HCT116 (cell line): ENCODE measurements around the gene GTPBP1. TPM values are rescaled to one million over a fixed set of nuclear protein-coding genes. Genes with fewer than 3 reads are reported as not detected.

Source experiments
- ATAC-seq: fragments of 200-7000 bp; cut with Tn5 transposase; 2 replicates; pipeline ENCODE4 v1.9.1; 2020; ENCODE audit warnings: mild to moderate bottlenecking, moderate library complexity
- BruUV-seq: library from RNA; stranded (reverse); fragments of 400-500 nt; replicated peaks from 2 replicates; lab custom pipeline; 2021; lab: Mats Ljungman, UMichigan
- CTCF ChIA-PET: fragments of 300-600 bp; sonication (Branson Sonifier 250); formaldehyde crosslinking; loops from one replicate; lab custom pipeline; 2021; ENCODE audit warnings: antibody characterized with exemption; lab: Charles Lee
- POLR2A ChIA-PET: fragments of 300-600, 350-600 bp; sonication (Branson Sonifier 250); formaldehyde crosslinking; loops from one replicate; lab custom pipeline; 2021; ENCODE audit warnings: antibody characterized with exemption; lab: Charles Lee
- RAD21 ChIA-PET, 2 experiments: fragments of 300-600 bp; sonication (Branson Sonifier 250); formaldehyde crosslinking; loops; one replicate each; lab custom pipeline; 2023; ENCODE audit warnings: low total read pairs in 2 of 2; ENCODE audit not compliant: uncharacterized antibody in 2 of 2, unreplicated experiment in 2 of 2, low non-redundant PET in 1 of 2; lab: Charles Lee
- DNase-seq: peaks from one replicate; pipeline ENCODE4 v3.0.0-alpha.2; 2010; ENCODE audit warnings: low read depth, low spot score
- H2AFZ ChIP-seq: fragments of 200-600 bp; shearing (Covaris generic), sonication (generic); 2 replicates; pipeline ENCODE4 v1.6.1; 2017; ENCODE audit warnings: low read depth, mixed run types, mixed read lengths, antibody characterized with exemption, low read length; ENCODE audit not compliant: poor library complexity, severe bottlenecking
- H3K27ac ChIP-seq: 2 replicates; pipeline ENCODE4 v1.5.1; 2012; ENCODE audit warnings: low read depth, low read length
- H3K27me3 ChIP-seq: fragments of 200-600 bp; sonication (generic); 2 replicates; pipeline ENCODE4 v1.6.1; 2016; ENCODE audit warnings: mixed run types, low read length, mixed read lengths; ENCODE audit not compliant: insufficient read depth
- H3K36me3 ChIP-seq, 2 experiments: fragments of 200-500 bp in 1 of 2; fragments of 200-600 bp in 1 of 2; sonication (Bioruptor generic) in 1 of 2; sonication (generic) in 1 of 2; 2 replicates each; pipeline versions ENCODE4 v1.5.1 to v1.6.1; 2014 to 2016; ENCODE audit warnings: low read length in 2 of 2, inconsistent platforms in 1 of 2, mixed read lengths in 1 of 2, mixed run types in 1 of 2; ENCODE audit not compliant: insufficient read depth in 2 of 2, control insufficient read depth in 1 of 2
- H3K4me1 ChIP-seq, 2 experiments: fragments of 200-600 bp in 1 of 2; sonication (generic) in 1 of 2; 2 replicates each; pipeline versions ENCODE4 v1.5.1 to v1.6.1; 2012 to 2017; ENCODE audit warnings: low read length in 2 of 2, inconsistent platforms in 1 of 2, mild to moderate bottlenecking in 1 of 2, mixed read lengths in 1 of 2, mixed run types in 1 of 2, moderate library complexity in 1 of 2; ENCODE audit not compliant: insufficient read depth in 2 of 2, control insufficient read depth in 1 of 2
- H3K4me2 ChIP-seq: fragments of 200-600 bp; sonication (generic); 2 replicates; pipeline ENCODE4 v1.6.1; 2017; ENCODE audit warnings: mixed run types, low read length, mixed read lengths
- H3K4me3 ChIP-seq, 2 experiments: fragments of 200-600 bp in 1 of 2; sonication (generic) in 1 of 2; replicated peaks in 1 of 2; 2 replicates each; pipeline ENCODE4 v1.5.1; 2011 to 2016; ENCODE audit warnings: low read length in 2 of 2, control low read depth in 1 of 2, low read depth in 1 of 2, mild to moderate bottlenecking in 1 of 2, mixed read lengths in 1 of 2, mixed run types in 1 of 2
- H3K79me2 ChIP-seq: fragments of 200-600 bp; sonication (generic); 2 replicates; pipeline ENCODE4 v1.6.1; 2017; ENCODE audit warnings: mild to moderate bottlenecking, mixed run types, low read length, moderate library complexity, mixed read lengths; ENCODE audit not compliant: insufficient read depth
- H3K9ac ChIP-seq: fragments of 200-600 bp; sonication (generic); 2 replicates; pipeline ENCODE4 v1.6.1; 2016; ENCODE audit warnings: low read length, mixed read lengths
- H3K9me2 ChIP-seq: fragments of 200-600 bp; sonication (generic), shearing (Covaris generic); 2 replicates; pipeline ENCODE4 v1.6.1; 2017; ENCODE audit warnings: mixed run types, mild to moderate bottlenecking, moderate library complexity; ENCODE audit not compliant: insufficient read depth
- H3K9me3 ChIP-seq, 2 experiments: fragments of 200-500 bp in 1 of 2; fragments of 200-600 bp in 1 of 2; sonication (Bioruptor generic) in 1 of 2; sonication (generic) in 1 of 2; 2 replicates each; pipeline ENCODE4 v1.6.1; 2014 to 2017; ENCODE audit warnings: low read length in 2 of 2, mixed read lengths in 2 of 2, inconsistent platforms in 1 of 2, low read depth in 1 of 2, mild to moderate bottlenecking in 1 of 2, mixed run types in 1 of 2, moderate library complexity in 1 of 2; ENCODE audit not compliant: control insufficient read depth in 1 of 2, insufficient read depth in 1 of 2
- H4K20me1 ChIP-seq: fragments of 200-600 bp; sonication (generic), shearing (Covaris generic); 2 replicates; pipeline ENCODE4 v1.6.1; 2017; ENCODE audit warnings: mixed run types, mild to moderate bottlenecking, moderate library complexity; ENCODE audit not compliant: insufficient read depth
- ATF3 ChIP-seq: IDR thresholded peaks from 2 replicates; pipeline ENCODE4 v1.6.1; 2012
- ELF1 ChIP-seq: IDR thresholded peaks from 2 replicates; pipeline ENCODE4 v1.6.1; 2012; ENCODE audit warnings: low read depth, borderline replicate concordance
- EZH2 ChIP-seq: fragments of 200-600 bp; sonication (generic); IDR thresholded peaks from 2 replicates; pipeline ENCODE4 v1.6.1; 2017; ENCODE audit warnings: antibody characterized with exemption, mixed run types
- EZH2phosphoT487 ChIP-seq: fragments of 200-600 bp; IDR thresholded peaks from 2 replicates; pipeline ENCODE4 v1.6.1; 2018; ENCODE audit warnings: antibody characterized with exemption, borderline replicate concordance
- FOSL1 ChIP-seq: IDR thresholded peaks from 2 replicates; pipeline ENCODE4 v1.6.1; 2012; ENCODE audit warnings: low read depth
- POLR2A ChIP-seq: IDR thresholded peaks from 2 replicates; pipeline ENCODE4 v1.7.0; 2011; ENCODE audit warnings: borderline replicate concordance; ENCODE audit not compliant: insufficient read depth, insufficient read length; ENCODE audit errors: extremely low read depth
- POLR2AphosphoS5 ChIP-seq: IDR thresholded peaks from 2 replicates; pipeline ENCODE4 v1.6.1; 2011; ENCODE audit warnings: mild to moderate bottlenecking, low read depth, low read length, moderate library complexity
- RAD21 ChIP-seq: IDR thresholded peaks from 2 replicates; pipeline ENCODE4 v1.6.1; 2012; ENCODE audit warnings: low read depth, mild to moderate bottlenecking
- SRF ChIP-seq: IDR thresholded peaks from 2 replicates; pipeline ENCODE4 v1.6.1; 2012; ENCODE audit warnings: low read depth
- TCF7L2 ChIP-seq: IDR thresholded peaks from 2 replicates; pipeline ENCODE4 v1.7.0; 2011; ENCODE audit warnings: borderline replicate concordance, inconsistent platforms; ENCODE audit not compliant: insufficient read depth, insufficient read length; ENCODE audit errors: extremely low read depth
- ZFX ChIP-seq: fragments of 450-650 bp; IDR thresholded peaks from 2 replicates; pipeline ENCODE4 v1.6.1; 2017
- intact Hi-C: fragments of 100-400 bp; cut with micrococcal nuclease; formaldehyde crosslinking; loops from 2 replicates; pipeline ENCODE4 v1.10.0; 2022
- total RNA-seq: library from RNA; stranded (reverse); gene quantifications from one replicate; pipeline ENCODE4 v1.2.1, GENCODE V29; 2021; ENCODE audit not compliant: unreplicated experiment

GTPBP1 gene
- total RNA-seq, 1 experiment from 2014 or later: 48.2 TPM

GRCh38 chr22:38734421-38735100, 28.8 kb downstream of the GTPBP1 start:
- Histone ChIP-seq H2AFZ (no peak overlapping the region), H3K27me3 (no peaks in the 10 kb centered on the region), H4K20me1 (no peaks in the 10 kb centered on the region), H3K9ac (no peak overlapping the region)
- ATAC-seq: no peak
- TF ChIP-seq SRF (no peak), EZH2 (no peak), ELF1 (no peak), TCF7L2 (no peak), ZFX (no peak), ATF3 (no peak), POLR2A (no peak), RAD21 (no peak)
- TF ChIP-seq, all 23 proteins: peak for 0
- Histone ChIP-seq H3K79me2 (no peaks in the 10 kb centered on the region), H3K27ac (no peak overlapping the region), H3K9me3 (no peaks in the 10 kb centered on the region), H3K4me3 (no peak overlapping the region), H3K36me3 (peaks cover 26 to 36% of the 10 kb centered on the region in 2 experiments; a peak in 3 of 4 replicates), H3K4me2 (no peak overlapping the region), H3K4me1 (peaks cover 0 to 4% of the 10 kb centered on the region in 2 experiments; a peak in 1 of 4 replicates), H3K9me2 (no peaks in the 10 kb centered on the region)
- BruUV-seq: TSS peak; percentile 39
- RAD21 ChIA-PET: no interaction called here
- POLR2A ChIA-PET: interaction anchor here (1.2 kb wide), 1 partner anchor 13 kb away, joined by 3 read pairs; no protein-coding TSS in a partner anchor
- DNase-seq: no peak
- CTCF ChIA-PET: interaction anchor here (0.8 to 3.1 kb wide), 4 partner anchors 10 to 31 kb away, joined by 3 to 19 read pairs (median 5); no protein-coding TSS in a partner anchor
- intact Hi-C loops: no loop called here

- CTCF ChIA-PET: interaction anchor here (1.6 to 3.1 kb wide), 2 partner anchors 10 to 13 kb away, joined by 3 to 19 read pairs; no protein-coding TSS in a partner anchor
- Histone ChIP-seq H3K4me2 (no peak overlapping the region), H3K79me2 (no peaks in the 10 kb centered on the region), H3K27me3 (no peaks in the 10 kb centered on the region), H3K4me3 (no peak overlapping the region), H2AFZ (no peak overlapping the region), H3K9me2 (no peaks in the 10 kb centered on the region), H4K20me1 (no peaks in the 10 kb centered on the region), H3K9me3 (no peaks in the 10 kb centered on the region), H3K27ac (no peak overlapping the region), H3K9ac (no peak overlapping the region), H3K4me1 (peaks cover 0 to 4% of the 10 kb centered on the region in 2 experiments; a peak in 1 of 4 replicates), H3K36me3 (peaks cover 28 to 31% of the 10 kb centered on the region in 2 experiments; a peak in 3 of 4 replicates)
- intact Hi-C loops: no loop called here
- TF ChIP-seq EZH2phosphoT487 (no peak), POLR2AphosphoS5 (peak; percentile 15), FOSL1 (no peak)
- RAD21 ChIA-PET: no interaction called here
- ATAC-seq (no peak), DNase-seq (no peak)
- no TSS peak for BruUV-seq
- POLR2A ChIA-PET: interaction anchor here (1.2 kb wide), 1 partner anchor 12 kb away, joined by 3 read pairs; no protein-coding TSS in a partner anchor
Measured at GRCh38 chr22:38735126-38735464, 29.4 kb downstream of the GTPBP1 start.
